RWPE1 (cell line): Measurements from ENCODE around the gene RPUSD4.

Source experiments
- CTCF ChIA-PET: fragments of 350-600 bp; sonication (Branson Sonifier 250); formaldehyde crosslinking; extraction: SDS; loops from one replicate; lab custom pipeline; 2021; lab: Yijun Ruan, JAX
- POLR2A ChIA-PET: fragments of 400-600 bp; formaldehyde crosslinking; extraction: SDS; loops from one replicate; lab custom pipeline; 2020; ENCODE audit warnings: antibody characterized with exemption; ENCODE audit not compliant: low non-redundant PET; lab: Yijun Ruan, JAX
- DNase-seq: peaks from one replicate; pipeline ENCODE4 v3.0.0; 2012; ENCODE audit warnings: low spot score
- H3K27ac ChIP-seq: fragments of 450-650 bp; 2 replicates; pipeline ENCODE4 v1.5.1; 2017
- TF ChIP-seq, protein P1 (sequence below): fragments of 450-650 bp; conservative IDR thresholded peaks from 2 replicates; pipeline ENCODE4 v1.5.1; 2017; ENCODE audit warnings: low read depth, mild to moderate bottlenecking

RPUSD4 gene

GRCh38 chr11:126192361-126192760, 19.1 kb downstream of the RPUSD4 start:
- POLR2A ChIA-PET, result no interaction called here
- no peak for DNase-seq
- CTCF ChIA-PET, result interaction anchor here (0.5 kb wide), 1 partner anchor 29 kb away, joined by 3 read pairs; no protein-coding TSS in a partner anchor
- TF ChIP-seq, protein P1, sequence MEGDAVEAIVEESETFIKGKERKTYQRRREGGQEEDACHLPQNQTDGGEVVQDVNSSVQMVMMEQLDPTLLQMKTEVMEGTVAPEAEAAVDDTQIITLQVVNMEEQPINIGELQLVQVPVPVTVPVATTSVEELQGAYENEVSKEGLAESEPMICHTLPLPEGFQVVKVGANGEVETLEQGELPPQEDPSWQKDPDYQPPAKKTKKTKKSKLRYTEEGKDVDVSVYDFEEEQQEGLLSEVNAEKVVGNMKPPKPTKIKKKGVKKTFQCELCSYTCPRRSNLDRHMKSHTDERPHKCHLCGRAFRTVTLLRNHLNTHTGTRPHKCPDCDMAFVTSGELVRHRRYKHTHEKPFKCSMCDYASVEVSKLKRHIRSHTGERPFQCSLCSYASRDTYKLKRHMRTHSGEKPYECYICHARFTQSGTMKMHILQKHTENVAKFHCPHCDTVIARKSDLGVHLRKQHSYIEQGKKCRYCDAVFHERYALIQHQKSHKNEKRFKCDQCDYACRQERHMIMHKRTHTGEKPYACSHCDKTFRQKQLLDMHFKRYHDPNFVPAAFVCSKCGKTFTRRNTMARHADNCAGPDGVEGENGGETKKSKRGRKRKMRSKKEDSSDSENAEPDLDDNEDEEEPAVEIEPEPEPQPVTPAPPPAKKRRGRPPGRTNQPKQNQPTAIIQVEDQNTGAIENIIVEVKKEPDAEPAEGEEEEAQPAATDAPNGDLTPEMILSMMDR, result no peak
- peak overlapping the region; percentile 10 for H3K27ac ChIP-seq

DNA sequence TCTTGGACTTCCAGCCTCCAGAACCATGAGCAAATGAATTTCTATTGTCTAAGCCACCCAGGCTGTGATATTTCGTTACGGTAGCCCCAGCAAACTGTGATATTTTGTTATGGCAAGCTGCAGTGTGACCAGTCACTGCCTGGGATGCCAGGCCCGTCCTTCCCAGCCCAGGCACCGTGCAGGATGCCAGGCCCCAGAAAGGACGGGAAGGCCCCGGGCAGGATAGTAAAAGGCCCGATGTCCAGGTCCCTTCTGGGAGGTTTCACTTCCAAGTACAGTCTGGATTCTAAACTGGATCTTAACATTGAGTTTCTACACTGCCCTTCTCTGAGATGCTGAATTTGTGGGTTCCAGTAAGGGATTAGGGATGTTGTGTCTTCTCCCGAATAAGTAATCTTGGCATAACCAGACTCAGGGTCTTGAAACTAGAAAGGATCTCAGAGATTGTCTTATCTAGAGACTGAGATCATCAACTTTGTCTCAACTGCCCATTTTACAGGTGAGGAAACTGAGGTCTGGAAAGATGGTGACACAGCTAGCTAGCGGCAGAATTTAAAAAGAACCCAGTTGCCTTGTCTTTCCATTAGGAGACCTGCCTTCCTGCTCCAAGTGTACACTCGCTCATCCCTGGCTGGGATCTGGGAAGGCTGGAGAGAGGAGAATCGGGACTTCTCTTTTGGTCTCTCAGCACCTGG, 19.9 kb downstream of the RPUSD4 start:
- CTCF ChIA-PET, result interaction anchor here (0.6 kb wide), 1 partner anchor 281 kb away, joined by 3 read pairs; no protein-coding TSS in a partner anchor
- POLR2A ChIA-PET, result no interaction called here
- TF ChIP-seq, protein P1, result no peak
- no peak for DNase-seq
- 0 out of 2 replicates have a peak overlapping the region, but pooled peaks have one; percentile 0 for H3K27ac ChIP-seq

GRCh38 chr11:126190792-126191191, 20.7 kb downstream of the RPUSD4 start:
- TF ChIP-seq, protein P1, result no peak
- peak overlapping the region; percentile 13; the same call in 1 of the 2 replicates for H3K27ac ChIP-seq
- ChIA-PET POLR2A (no interaction called here), CTCF (interaction anchor here (0.6 kb wide), 1 partner anchor 280 kb away, joined by 3 read pairs; no protein-coding TSS in a partner anchor)
- DNase-seq, result no peak

- CTCF ChIA-PET, result interaction anchor here (0.6 to 0.7 kb wide), 2 partner anchors 13 to 246 kb away, joined by 3 read pairs; no protein-coding TSS in a partner anchor
- POLR2A ChIA-PET, result interaction anchor here (0.6 kb wide), 1 partner anchor 781 kb away, joined by 3 read pairs; no protein-coding TSS in a partner anchor
- peak overlapping the region; percentile 13; the same call in 1 of the 2 replicates for H3K27ac ChIP-seq
- DNase-seq, result no peak
- TF ChIP-seq, protein P1, result no peak
These were observed 22.1 kb downstream of the RPUSD4 start for GRCh38 chr11:126189109-126189929.

DNA sequence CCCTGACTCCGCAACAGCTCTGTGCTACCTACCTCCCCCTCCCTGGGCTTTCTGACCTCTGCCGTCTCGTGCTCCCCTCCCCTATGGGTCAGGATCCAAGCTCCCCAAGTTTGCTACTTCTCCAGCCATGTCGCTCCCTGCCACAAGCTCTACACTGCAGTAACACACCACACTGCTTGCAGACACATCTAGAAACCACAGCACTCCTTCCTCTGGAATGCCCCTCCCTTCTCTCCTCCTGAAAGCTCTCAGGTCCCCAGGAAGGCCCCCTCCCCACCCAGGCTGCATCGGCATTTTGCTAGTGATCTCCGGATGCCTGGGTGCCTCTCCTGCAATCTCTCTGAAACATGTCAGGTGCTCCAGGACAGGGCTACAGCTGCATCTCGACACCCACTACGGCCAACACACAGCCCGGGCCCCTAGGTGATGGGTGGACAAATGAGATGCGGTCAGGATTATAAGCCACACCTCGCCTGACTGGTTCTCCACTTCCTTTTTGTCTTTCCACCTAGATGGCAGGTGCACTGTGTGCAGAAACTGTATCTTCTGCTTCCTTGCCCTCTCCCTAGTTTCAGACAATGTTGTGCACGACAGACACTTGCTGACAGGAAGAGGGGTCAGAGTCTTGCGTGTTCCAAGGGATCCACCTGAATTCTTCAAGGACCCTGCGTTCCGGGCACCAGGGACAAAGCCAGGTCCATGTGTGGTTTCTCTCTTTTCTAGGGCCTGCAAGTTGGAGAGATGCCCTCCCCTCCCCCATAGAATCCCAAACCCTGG, 22.9 kb downstream of the RPUSD4 start:
- ChIA-PET CTCF (interaction anchor here (0.7 kb wide), 1 partner anchor 14 kb away, joined by 3 read pairs; no protein-coding TSS in a partner anchor), POLR2A (no interaction called here)
- 0 out of 2 replicates have a peak overlapping the region, but pooled peaks have one; percentile 13 for H3K27ac ChIP-seq
- DNase-seq, result no peak
- TF ChIP-seq, protein P1, result no peak
